22Rv1 (cell line): Measurements from ENCODE around the gene MXRA7.
"Not testable (repeated sequence)": the region's sequence is repeated elsewhere in the genome, so short reads cannot be mapped to it uniquely, and the experiment has no call there.

Source experiments
- H3K27ac ChIP-seq: fragments of 450-650 bp; 2 replicates; pipeline ENCODE4 v1.5.1; 2017
- ZFX ChIP-seq: fragments of 450-650 bp; IDR thresholded peaks from 2 replicates; pipeline ENCODE4 v1.6.1; 2017; ENCODE audit warnings: antibody characterized with exemption, borderline replicate concordance
- TF ChIP-seq, protein P1 (sequence below): fragments of 450-650 bp; IDR thresholded peaks from 2 replicates; pipeline ENCODE4 v1.5.1; 2017; ENCODE audit warnings: mild to moderate bottlenecking

MXRA7 gene

DNA sequence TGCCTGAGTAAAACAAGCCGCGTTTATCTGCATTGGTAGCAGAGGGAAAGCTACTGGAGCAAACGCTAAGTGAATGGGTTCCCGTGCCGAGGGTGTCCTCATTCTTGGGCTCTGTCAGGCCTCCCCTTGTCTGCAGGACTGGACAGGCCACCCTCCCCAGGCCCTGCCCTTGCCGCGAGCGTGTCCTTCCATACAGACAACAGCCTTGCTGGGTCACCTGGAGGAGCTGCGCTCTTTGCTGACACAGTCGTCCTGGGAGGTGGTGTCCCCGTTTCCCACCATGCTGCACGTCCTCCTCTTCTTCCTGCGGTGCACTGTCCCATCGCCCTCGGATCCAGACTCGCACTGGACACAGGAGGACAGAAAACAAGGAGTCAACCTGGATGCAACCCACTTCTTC is 7.8 kb upstream of the MXRA7 start:
- no peak overlapping the region for H3K27ac ChIP-seq

DNA sequence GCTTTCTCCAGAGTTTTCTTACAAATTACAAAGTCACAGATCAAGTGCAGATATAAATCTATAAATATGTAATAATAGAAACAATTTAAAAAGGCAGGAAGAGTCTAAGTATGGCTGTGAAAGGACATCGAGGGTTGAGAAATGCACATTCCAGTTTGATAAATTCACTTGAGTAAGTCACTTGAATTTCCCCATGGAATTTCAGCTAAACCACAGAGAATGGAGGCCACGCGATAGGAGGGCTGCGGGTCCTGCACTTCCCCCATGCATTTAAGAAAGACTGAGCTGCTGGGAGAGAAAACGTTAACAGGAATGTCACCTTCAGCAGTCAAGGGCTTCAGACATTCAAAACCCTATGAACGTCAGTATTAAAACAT is 6.1 kb upstream of the MXRA7 start:
- no peak overlapping the region for H3K27ac ChIP-seq
- no peak for TF ChIP-seq ZFX
- TF ChIP-seq, protein P1, sequence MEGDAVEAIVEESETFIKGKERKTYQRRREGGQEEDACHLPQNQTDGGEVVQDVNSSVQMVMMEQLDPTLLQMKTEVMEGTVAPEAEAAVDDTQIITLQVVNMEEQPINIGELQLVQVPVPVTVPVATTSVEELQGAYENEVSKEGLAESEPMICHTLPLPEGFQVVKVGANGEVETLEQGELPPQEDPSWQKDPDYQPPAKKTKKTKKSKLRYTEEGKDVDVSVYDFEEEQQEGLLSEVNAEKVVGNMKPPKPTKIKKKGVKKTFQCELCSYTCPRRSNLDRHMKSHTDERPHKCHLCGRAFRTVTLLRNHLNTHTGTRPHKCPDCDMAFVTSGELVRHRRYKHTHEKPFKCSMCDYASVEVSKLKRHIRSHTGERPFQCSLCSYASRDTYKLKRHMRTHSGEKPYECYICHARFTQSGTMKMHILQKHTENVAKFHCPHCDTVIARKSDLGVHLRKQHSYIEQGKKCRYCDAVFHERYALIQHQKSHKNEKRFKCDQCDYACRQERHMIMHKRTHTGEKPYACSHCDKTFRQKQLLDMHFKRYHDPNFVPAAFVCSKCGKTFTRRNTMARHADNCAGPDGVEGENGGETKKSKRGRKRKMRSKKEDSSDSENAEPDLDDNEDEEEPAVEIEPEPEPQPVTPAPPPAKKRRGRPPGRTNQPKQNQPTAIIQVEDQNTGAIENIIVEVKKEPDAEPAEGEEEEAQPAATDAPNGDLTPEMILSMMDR, result no peak

More for the DNA sequence above, 7.8 kb upstream of the MXRA7 start:
- TF ChIP-seq ZFX, result no peak
- TF ChIP-seq, protein P1, result no peak

DNA sequence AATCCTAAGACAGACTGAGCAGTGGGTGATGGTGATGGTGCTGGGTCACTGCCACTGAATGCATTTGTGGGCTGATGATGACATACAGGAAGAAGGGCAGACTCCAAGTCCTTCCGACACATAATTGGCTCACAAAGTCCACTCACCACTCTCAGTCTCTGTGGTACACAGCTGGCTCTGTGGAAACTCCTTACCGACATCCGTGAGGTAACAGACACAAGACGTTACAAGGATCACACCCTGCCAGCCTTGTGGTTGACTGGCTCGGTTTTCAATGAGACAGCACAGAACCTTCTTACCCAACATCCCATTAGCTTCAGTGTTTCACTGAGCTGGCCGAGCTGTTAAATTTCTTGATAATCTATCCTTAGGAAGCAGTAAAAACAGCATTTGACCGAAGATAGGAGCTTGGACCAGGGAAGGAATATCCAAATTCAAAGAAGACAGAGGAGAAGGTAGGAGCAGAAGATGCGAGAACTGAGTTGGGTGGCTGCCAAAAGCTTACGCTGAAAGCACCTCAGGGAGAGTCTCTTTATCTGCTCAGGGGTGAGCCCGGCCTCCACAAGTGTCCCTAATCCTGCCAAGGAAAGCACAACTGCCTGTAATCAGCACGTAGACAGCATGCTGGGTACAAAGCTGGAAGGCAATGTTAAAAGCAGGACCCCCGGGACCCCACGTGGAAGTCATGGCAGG is 5.5 kb upstream of the MXRA7 start:
- no peak for TF ChIP-seq ZFX
- TF ChIP-seq, protein P1, result no peak
- H3K27ac ChIP-seq, result no peak overlapping the region

DNA sequence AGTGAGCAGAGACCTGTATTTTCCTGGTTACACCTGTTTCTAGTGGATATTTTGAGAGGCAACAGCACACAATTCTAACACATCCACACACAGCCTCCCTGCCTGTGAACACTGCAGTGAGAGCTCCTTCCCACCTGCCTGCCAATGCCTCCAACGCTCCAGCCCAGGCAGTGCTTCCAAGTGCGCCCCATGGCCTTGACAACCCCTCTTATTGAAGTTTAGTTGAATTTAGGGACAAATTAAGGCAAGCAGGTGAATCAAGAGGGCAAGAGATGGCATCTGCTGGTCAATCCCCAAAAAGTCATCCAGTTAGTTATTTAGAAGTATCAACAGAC is 4.7 kb upstream of the MXRA7 start:
- no peak for TF ChIP-seq ZFX
- no peak overlapping the region for H3K27ac ChIP-seq

DNA sequence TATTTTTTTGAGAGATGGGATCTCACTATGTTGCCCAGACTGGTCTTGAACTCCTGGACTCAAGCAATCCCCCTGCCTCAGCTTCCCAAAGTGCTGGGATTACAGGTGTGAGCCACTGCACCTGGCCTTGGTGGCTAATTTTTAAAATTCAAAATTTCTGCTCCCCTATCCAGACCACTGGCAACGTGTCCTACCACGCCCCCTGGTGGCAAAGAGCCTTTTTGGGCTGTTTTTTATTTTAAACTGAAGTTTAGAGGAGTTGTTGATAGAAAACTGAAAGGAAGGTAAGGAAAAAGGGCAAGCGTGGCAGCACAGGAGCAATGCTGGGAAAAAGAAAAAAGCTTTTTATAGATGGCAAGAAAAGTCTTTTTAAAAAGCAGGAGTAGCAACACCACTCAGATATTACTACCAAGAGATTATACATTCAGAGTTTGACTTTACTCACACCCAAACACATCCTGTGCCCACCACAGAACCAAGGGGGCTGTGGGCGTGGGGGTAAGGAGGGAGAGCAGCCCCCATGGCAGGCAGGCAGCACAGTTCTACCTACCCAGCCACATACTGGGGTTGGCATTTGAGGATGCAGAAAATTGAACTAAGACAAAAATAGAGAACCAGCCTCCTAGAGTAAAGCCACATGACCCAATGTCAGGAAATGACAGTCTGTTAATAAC is 4.2 kb upstream of the MXRA7 start:
- no peak overlapping the region for H3K27ac ChIP-seq

DNA sequence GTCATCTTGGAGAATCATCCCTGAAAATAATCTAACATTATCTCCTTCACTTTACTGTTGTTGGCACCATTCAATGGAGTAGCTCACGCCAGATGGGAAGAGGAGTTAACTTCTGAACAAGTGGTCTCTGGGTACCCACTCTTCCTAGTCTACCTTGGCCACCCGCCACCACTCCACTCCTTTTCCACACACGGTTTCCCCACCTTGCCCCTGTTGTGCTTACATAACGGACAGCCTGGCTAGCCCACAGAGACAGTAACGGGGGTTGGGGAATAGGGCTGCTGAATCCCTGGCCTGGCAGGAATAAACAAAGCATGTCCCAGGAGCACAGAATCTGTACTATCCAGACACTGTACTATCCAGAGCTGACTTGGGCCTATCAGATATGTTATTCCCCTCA is 3.6 kb upstream of the MXRA7 start:
- TF ChIP-seq, protein P1, result no peak
- no peak for TF ChIP-seq ZFX
- no peak overlapping the region for H3K27ac ChIP-seq

More for the DNA sequence above, 4.2 kb upstream of the MXRA7 start:
- TF ChIP-seq, protein P1, result peak; percentile 94
- no peak for TF ChIP-seq ZFX

DNA sequence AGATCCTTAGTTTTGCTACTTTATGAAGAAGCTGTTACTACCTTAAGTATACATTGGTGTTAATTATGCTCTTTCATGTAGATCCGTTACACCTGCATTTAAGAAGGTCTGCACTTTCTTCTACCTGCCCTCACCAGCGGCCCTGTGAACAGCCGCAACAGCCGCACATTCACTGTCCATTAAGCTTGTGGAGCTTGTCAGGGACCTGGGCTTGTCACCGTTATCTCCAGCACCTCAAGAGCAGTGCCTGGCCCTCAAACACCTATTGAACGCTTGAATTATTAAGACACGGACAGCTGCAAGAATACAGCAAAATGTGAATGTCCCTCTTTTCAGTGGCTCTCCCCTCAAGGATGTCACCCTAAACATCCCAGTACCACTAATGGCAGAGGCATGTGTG is 3.0 kb upstream of the MXRA7 start:
- no peak overlapping the region for H3K27ac ChIP-seq
- no peak for TF ChIP-seq ZFX
- TF ChIP-seq, protein P1, result no peak

DNA sequence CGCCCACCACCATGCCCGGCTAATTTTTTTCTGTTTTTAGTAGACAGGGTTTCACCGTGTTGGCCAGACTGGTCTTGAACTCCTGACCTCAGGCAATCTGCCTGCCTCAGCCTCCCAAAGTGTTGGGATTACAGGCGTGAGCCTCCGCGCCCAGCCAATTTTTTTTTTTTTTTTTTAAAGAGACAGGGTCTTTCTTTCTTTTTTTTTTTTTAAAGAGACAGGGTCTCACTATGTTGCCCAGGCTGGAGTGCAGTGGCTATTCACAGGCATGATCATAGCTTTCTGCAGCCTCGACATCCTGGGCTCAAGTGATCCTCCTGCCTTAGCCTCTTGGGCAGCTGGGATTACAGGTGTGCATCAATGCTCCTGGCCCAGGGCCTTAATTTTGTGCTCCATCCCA is 1.6 kb upstream of the MXRA7 start:
- H3K27ac ChIP-seq, result not testable (repeated sequence)

DNA sequence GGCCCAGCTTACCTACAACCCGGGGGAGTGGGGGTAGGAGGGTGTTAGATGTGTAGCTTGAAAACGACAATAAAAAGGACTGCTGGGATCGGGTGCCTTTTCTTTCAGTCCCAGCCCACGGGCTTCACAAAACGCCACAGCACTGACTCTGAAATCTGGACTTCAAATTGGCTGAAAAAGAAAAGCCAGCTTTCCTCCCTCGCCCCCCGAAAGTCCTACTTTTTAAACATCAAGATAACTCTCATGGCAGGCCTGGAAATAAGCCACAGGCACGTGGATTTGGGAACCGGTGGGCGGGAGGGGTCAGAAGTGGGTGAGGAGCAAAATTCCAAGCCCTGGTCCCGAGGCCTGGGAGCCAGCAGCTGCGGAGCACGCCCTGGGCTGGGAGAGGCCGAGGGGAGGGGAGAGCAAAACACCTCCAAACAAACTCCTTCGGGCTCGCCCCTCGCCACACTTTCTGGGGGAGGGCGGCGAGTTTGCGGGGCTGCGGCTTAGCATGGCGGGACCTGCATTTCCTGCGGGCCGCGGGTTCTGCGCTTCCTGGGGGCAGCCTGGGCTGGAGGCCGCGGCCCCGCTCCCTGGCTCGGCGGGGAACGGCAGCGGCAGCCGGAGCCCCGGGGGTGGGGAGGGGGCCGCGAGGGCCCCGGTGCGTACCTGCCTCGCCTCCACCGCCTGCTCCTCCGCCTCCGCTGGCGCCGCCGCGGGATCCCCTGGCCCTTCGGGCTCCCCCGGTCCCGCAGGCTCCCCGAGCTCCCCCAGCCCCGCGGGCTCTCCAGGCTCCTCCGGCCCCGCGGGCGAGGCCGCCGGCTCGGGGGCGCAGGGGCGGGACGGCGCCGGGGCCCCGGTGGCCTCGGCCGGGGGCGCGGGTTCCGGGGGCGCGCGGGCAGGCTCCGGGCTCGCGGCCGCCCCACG is 558 bp downstream of the MXRA7 start:
- not testable (repeated sequence) for H3K27ac ChIP-seq
